Measurements from ENCODE around the gene SLC35G2. TPM values are rescaled to one million over a fixed set of nuclear protein-coding genes. Genes with fewer than 3 reads are reported as not detected.
"Not testable (repeated sequence)": the region's sequence is repeated elsewhere in the genome, so short reads cannot be mapped to it uniquely, and the experiment has no call there.

Gene SLC35G2
- total and polyA plus RNA-seq, 2 donors (not counting 3 experiments of a cell fraction or from before 2014, with no cell fraction given) = 19.4 to 23.9 TPM

GRCh38 chr3:136792556-136793330 is 26.2 kb upstream of the SLC35G2 start:
- Histone ChIP-seq H3K9me3 (replicated peaks; ENCODE audit: control insufficient read depth, insufficient read depth, low read length) (no peaks in the 10 kb centered on the region), H3K79me2 (ENCODE audit: control insufficient read depth, insufficient read depth, low read length) (no peaks in the 10 kb centered on the region), H3K4me1 (ENCODE audit: control insufficient read depth, extremely low read depth, insufficient read depth, low read length) (no peaks in the 10 kb centered on the region), H3K9ac (replicated peaks; ENCODE audit: extremely low read depth, insufficient read depth, low read length) (no peak overlapping the region), H3K4me2 (ENCODE audit: insufficient read depth, low read length) (no peak overlapping the region), H4K20me1 (replicated peaks; ENCODE audit: control insufficient read depth, extremely low read depth, insufficient read depth, low read length) (no peaks in the 10 kb centered on the region), H3K27me3 (ENCODE audit: control insufficient read depth in 2 of 2, insufficient read depth in 2 of 2, low read length in 2 of 2) (peaks cover 0 to 3% of the 10 kb centered on the region in 2 experiments), H2AFZ (ENCODE audit: low read depth, low read length) (no peak overlapping the region), H3K36me3 (ENCODE audit: control insufficient read depth in 2 of 2, extremely low read depth in 1 of 2, insufficient read depth in 2 of 2, low read length in 2 of 2) (no peaks in the 10 kb centered on the region), H3K27ac (ENCODE audit: insufficient read depth, low read depth, low read length) (no peak overlapping the region), H3K4me3 (replicated peaks in 1 of 3; ENCODE audit: insufficient read depth in 1 of 3, low read depth in 1 of 3, low read length in 3 of 3) (no peak overlapping the region), H3K9me1 (replicated peaks; ENCODE audit: control insufficient read depth, extremely low read depth, insufficient read depth, low read length) (no peaks in the 10 kb centered on the region)
- no TSS peak for BruUV-seq (replicated peaks)
- intact Hi-C loops (cut with micrococcal nuclease) (no loop called here), dilution Hi-C loops (cut with MboI; ENCODE audit: extremely low pct_ligation_motif_present, low sequenced_read_pairs) (no loop called here)
- POLR2A ChIA-PET = no interaction called here
- DNase-seq (ENCODE audit: low read depth, low spot score) = no peak
- TF ChIP-seq EZH2 (IDR thresholded peaks at IDR 0.05; ENCODE audit: borderline replicate concordance, low read depth, low read length, severe bottlenecking) (no peak), FOS (IDR thresholded peaks at IDR 0.05; ENCODE audit: borderline replicate concordance, insufficient read depth, low read length) (no peak), POLR2A (IDR thresholded peaks at IDR 0.05; ENCODE audit: low read depth, low read length) (no peak), POLR2AphosphoS5 (IDR thresholded peaks at IDR 0.05; ENCODE audit: insufficient read depth, low read depth, low read length) (no peak), MAX (IDR thresholded peaks at IDR 0.05; ENCODE audit: insufficient read depth, insufficient read length) (no peak), MYC (IDR thresholded peaks at IDR 0.05; ENCODE audit: low read depth, low read length) (no peak), GATA2 (IDR thresholded peaks at IDR 0.05; ENCODE audit: insufficient read depth, insufficient read length, low read depth, low read length) (no peak), CTCF (IDR thresholded peaks at IDR 0.05; ENCODE audit: extremely low read depth in 1 of 2, insufficient read depth in 1 of 2, low read depth in 1 of 2, low read length in 2 of 2) (no peak), JUN (IDR thresholded peaks at IDR 0.05; ENCODE audit: borderline replicate concordance, insufficient read depth, insufficient read length, low read depth) (no peak)
- FAIRE-seq = no peak
- CTCF ChIA-PET = interaction anchor here (0.9 to 1.4 kb wide), 2 partner anchors 40 to 221 kb away, joined by 4 to 6 read pairs; partner anchors contain the start of gene STAG1

GRCh38 chr3:136801146-136801545 is 17.8 kb upstream of the SLC35G2 start:
- dilution Hi-C loops (cut with MboI; ENCODE audit: extremely low pct_ligation_motif_present, low sequenced_read_pairs); H4K20me1 ChIP-seq (replicated peaks; ENCODE audit: control insufficient read depth, extremely low read depth, insufficient read depth, low read length); H3K4me1 ChIP-seq (ENCODE audit: control insufficient read depth, extremely low read depth, insufficient read depth, low read length); H3K9ac ChIP-seq (replicated peaks; ENCODE audit: extremely low read depth, insufficient read depth, low read length); DNase-seq (ENCODE audit: low read depth, low spot score); H3K36me3 ChIP-seq (ENCODE audit: control insufficient read depth in 2 of 2, extremely low read depth in 1 of 2, insufficient read depth in 2 of 2, low read length in 2 of 2); FAIRE-seq; H3K27me3 ChIP-seq (ENCODE audit: control insufficient read depth in 2 of 2, insufficient read depth in 2 of 2, low read length in 2 of 2); H3K4me2 ChIP-seq (ENCODE audit: insufficient read depth, low read length); H3K79me2 ChIP-seq (ENCODE audit: control insufficient read depth, insufficient read depth, low read length); H3K27ac ChIP-seq (ENCODE audit: insufficient read depth, low read depth, low read length); intact Hi-C loops (cut with micrococcal nuclease); H3K9me1 ChIP-seq (replicated peaks; ENCODE audit: control insufficient read depth, extremely low read depth, insufficient read depth, low read length); POLR2A ChIA-PET; H2AFZ ChIP-seq (ENCODE audit: low read depth, low read length); H3K4me3 ChIP-seq (replicated peaks in 1 of 3; ENCODE audit: insufficient read depth in 1 of 3, low read depth in 1 of 3, low read length in 3 of 3); BruUV-seq (replicated peaks); H3K9me3 ChIP-seq (replicated peaks; ENCODE audit: control insufficient read depth, insufficient read depth, low read length): not testable (repeated sequence)
- CTCF ChIA-PET = interaction anchor here (0.7 to 0.8 kb wide), 2 partner anchors 35 to 231 kb away, joined by 3 read pairs; no protein-coding TSS in a partner anchor

Measured in endothelial cell of umbilical vein (primary cell).